ENCODE data around the gene COL23A1. TPM values are rescaled to one million over a fixed set of nuclear protein-coding genes. Genes with fewer than 3 reads are reported as not detected.

COL23A1 gene
- total RNA-seq, 1 experiment from 2014 or later: not detected

DNA sequence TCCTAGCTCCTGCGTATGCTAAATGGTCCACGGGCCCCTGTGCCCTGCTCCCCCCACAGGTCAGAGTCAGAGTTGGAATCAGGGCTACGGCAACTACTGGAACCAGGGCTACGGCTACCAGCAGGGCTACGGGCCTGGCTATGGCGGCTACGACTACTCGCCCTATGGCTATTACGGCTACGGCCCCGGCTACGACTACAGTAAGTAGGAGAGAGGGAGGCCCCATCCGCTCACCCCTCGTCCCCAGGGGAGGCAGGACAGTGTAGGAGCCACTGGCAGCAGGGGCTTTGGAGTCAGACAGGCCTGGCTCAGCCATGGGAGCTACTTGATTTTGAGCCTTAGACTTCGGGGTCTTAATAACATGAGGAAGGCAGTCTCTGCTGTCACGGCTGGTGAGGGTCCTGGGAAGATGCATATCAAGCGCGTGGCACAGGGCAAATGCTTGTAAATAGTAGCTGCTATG, 380.1 kb downstream of the COL23A1 start:
- POLR2A ChIA-PET (ENCODE audit: unreplicated experiment): no interaction called here

GRCh38 chr5:178209334-178210072, 380.7 kb downstream of the COL23A1 start:
- Histone ChIP-seq H3K36me3 (ENCODE audit: low read depth, low read length) (peaks cover 87% of the 10 kb centered on the region), H4K20me1 (ENCODE audit: low read length) (peaks cover 79% of the 10 kb centered on the region), H3K4me1 (ENCODE audit: insufficient read depth, low read length) (peaks cover 22% of the 10 kb centered on the region), H3K4me3 (ENCODE audit: low read length) (no peak overlapping the region), H3K4me2 (ENCODE audit: low read length) (no peak overlapping the region), H2AFZ (ENCODE audit: low read length) (no peak overlapping the region), H3K9me2 (replicated peaks; ENCODE audit: low read length) (no peaks in the 10 kb centered on the region), H3F3A (ENCODE audit: low read length, unreplicated experiment) (peaks cover 7% of the 10 kb centered on the region), H3K9ac (ENCODE audit: low read length) (no peak overlapping the region), H3K27ac (ENCODE audit: low read length) (no peak overlapping the region), H3K9me3 (ENCODE audit: low read length) (no peaks in the 10 kb centered on the region), H3K79me2 (ENCODE audit: low read length) (peaks cover 55% of the 10 kb centered on the region), H3K27me3 (ENCODE audit: low read length) (no peaks in the 10 kb centered on the region)
- ChIA-PET POLR2A (ENCODE audit: unreplicated experiment) (no interaction called here), CTCF (no interaction called here)
- BruUV-seq (replicated peaks): no TSS peak
- ATAC-seq: no peak
- TF ChIP-seq EZH2 (IDR thresholded peaks at IDR 0.05; ENCODE audit: low read length, unreplicated experiment) (no peak), CTCF (conservative IDR thresholded peaks at IDR 0.05; ENCODE audit: low read depth, low read length) (no peak), EZH2phosphoT487 (IDR thresholded peaks at IDR 0.05; ENCODE audit: borderline replicate concordance, low read length) (no peak)
- no peak for DNase-seq
- intact Hi-C loops (cut with micrococcal nuclease): no loop called here

More for the DNA sequence above, 380.1 kb downstream of the COL23A1 start:
- intact Hi-C loops (cut with micrococcal nuclease): no loop called here
- no peak for TF ChIP-seq CTCF (conservative IDR thresholded peaks at IDR 0.05; ENCODE audit: low read depth, low read length)
- TF ChIP-seq EZH2phosphoT487 (IDR thresholded peaks at IDR 0.05; ENCODE audit: borderline replicate concordance, low read length): no peak
- Histone ChIP-seq H3K9me3 (ENCODE audit: low read length) (no peaks in the 10 kb centered on the region), H3K36me3 (ENCODE audit: low read depth, low read length) (peaks cover 92% of the 10 kb centered on the region), H4K20me1 (ENCODE audit: low read length) (peaks cover 79% of the 10 kb centered on the region), H3K27me3 (ENCODE audit: low read length) (no peaks in the 10 kb centered on the region), H3K4me1 (ENCODE audit: insufficient read depth, low read length) (peaks cover 22% of the 10 kb centered on the region), H3K4me3 (ENCODE audit: low read length) (no peak overlapping the region), H3K79me2 (ENCODE audit: low read length) (peaks cover 49% of the 10 kb centered on the region), H2AFZ (ENCODE audit: low read length) (no peak overlapping the region), H3K27ac (ENCODE audit: low read length) (no peak overlapping the region), H3K4me2 (ENCODE audit: low read length) (no peak overlapping the region), H3K9ac (ENCODE audit: low read length) (no peak overlapping the region), H3F3A (ENCODE audit: low read length, unreplicated experiment) (peaks cover 7% of the 10 kb centered on the region), H3K9me2 (replicated peaks; ENCODE audit: low read length) (no peaks in the 10 kb centered on the region)
- CTCF ChIA-PET: no interaction called here
- no peak for DNase-seq
- no peak for ATAC-seq
- no TSS peak for BruUV-seq (replicated peaks)

- H3K27me3 ChIP-seq (ENCODE audit: low read length): no peaks in the 10 kb centered on the region
- no peak for ATAC-seq
- peaks cover 7% of the 10 kb centered on the region for H3F3A ChIP-seq (ENCODE audit: low read length, unreplicated experiment)
- H3K9ac ChIP-seq (ENCODE audit: low read length): no peak overlapping the region
- no peak overlapping the region for H3K4me2 ChIP-seq (ENCODE audit: low read length)
- intact Hi-C loops (cut with micrococcal nuclease): no loop called here
- H3K4me1 ChIP-seq (ENCODE audit: insufficient read depth, low read length): peaks cover 22% of the 10 kb centered on the region
- peaks cover 61% of the 10 kb centered on the region for H3K79me2 ChIP-seq (ENCODE audit: low read length)
- H2AFZ ChIP-seq (ENCODE audit: low read length): no peak overlapping the region
- H3K4me3 ChIP-seq (ENCODE audit: low read length): no peak overlapping the region
- CTCF ChIA-PET: no interaction called here
- no TSS peak for BruUV-seq (replicated peaks)
- peaks cover 79% of the 10 kb centered on the region for H4K20me1 ChIP-seq (ENCODE audit: low read length)
- no peak for DNase-seq
- TF ChIP-seq EZH2phosphoT487 (IDR thresholded peaks at IDR 0.05; ENCODE audit: borderline replicate concordance, low read length) (no peak), EZH2 (IDR thresholded peaks at IDR 0.05; ENCODE audit: low read length, unreplicated experiment) (no peak), CTCF (conservative IDR thresholded peaks at IDR 0.05; ENCODE audit: low read depth, low read length) (peak; percentile 28; the same call in 1 of the 2 replicates)
- no peak overlapping the region for H3K27ac ChIP-seq (ENCODE audit: low read length)
- peaks cover 82% of the 10 kb centered on the region for H3K36me3 ChIP-seq (ENCODE audit: low read depth, low read length)
- H3K9me2 ChIP-seq (replicated peaks; ENCODE audit: low read length): no peaks in the 10 kb centered on the region
- POLR2A ChIA-PET (ENCODE audit: unreplicated experiment): no interaction called here
- H3K9me3 ChIP-seq (ENCODE audit: low read length): no peaks in the 10 kb centered on the region
These were observed 381.5 kb downstream of the COL23A1 start for GRCh38 chr5:178208540-178209227.

Measured in PC-3 (cell line).